Stromal cell of bone marrow (primary cell): ENCODE data around the gene ZEB2.
A peak's percentile ranks its signal among the peaks of the same experiment; 100 is the strongest.
"Not testable (repeated sequence)": the region's sequence is repeated elsewhere in the genome, so short reads cannot be mapped to it uniquely, and the experiment has no call there.

Experiments used
- DNase-seq: peaks from one replicate; pipeline ENCODE4 v3.0.0-alpha.2; 2012; ENCODE audit warnings: low read depth

ZEB2 gene

DNA sequence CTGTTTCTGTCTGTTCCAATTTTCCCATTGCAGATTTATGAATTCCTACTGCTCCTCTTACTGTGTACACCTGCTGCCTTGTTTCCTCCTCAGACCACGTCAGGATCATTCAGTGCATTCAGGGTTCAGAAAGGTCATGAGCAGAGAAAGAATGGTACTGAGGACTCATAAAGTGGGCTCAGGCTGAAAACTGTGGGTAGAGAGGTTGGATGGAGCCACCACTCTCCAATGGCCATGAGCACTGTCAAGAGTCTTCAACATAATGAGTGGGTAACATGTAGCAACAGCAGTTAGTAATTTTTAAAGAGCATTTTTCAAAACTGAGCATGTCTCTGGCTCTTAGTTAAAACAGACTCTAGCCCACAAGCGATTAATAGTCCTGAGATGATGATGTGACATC is 138.2 kb downstream of the ZEB2 start:
- no peak for DNase-seq

DNA sequence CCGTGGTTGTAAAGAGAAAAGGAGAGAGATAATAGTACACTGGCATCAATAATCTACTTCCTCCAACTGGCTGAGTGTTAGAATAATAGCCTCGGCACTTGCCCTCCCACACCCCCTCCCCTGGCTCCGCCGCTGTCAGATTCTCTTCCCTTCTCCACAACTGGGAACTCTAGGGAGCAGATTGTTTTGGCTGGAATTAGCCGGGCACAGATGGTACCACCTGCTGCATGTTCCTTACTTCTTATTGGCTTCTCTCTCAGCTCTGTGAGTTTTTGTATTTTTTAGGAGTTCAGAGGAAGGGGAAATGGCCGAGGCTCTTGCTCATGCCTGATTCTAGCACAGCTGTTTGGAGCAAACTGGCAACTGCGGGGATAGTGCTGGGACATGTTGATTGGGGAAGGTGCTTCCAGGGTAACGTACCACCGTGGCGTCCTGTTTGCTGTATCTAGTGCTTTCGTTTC is 140.0 kb downstream of the ZEB2 start:
- no peak for DNase-seq

DNA sequence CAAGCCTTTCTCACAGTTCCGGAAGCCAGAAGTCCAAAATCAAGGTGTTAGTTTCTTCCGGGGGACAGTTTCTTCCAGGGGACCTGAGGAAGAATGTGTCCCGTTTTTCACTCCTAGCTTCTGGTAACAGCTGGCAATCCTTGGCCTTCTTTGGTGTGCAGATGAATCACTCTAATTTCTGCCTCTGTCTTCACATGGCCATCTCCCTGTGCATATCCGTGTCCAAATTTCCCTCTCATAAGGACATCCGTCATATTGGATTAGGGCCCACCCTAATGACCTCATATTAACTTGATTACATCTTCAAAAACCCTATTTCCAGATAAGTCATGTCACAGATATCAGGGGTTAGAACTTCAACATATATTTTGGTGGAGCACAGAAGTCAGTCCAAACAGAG is 141.4 kb downstream of the ZEB2 start:
- DNase-seq = no peak

DNA sequence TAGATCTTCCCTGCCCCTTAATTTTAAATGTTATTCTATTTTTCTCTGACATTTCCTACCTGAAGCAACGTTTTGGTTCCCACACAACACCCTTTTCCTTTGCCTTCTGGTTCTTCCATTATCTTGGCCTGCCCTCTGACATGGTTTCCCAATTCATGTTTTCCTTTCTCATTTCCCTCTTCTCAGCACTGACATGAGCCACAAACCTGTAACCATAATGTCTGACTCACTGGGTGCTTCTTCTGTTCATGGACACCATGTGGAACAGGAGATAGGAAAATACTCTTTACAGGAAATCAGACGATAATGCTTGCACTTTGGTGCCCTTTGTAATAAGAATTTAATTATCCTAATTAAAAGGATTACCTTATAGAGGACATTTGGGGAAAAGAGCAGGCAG is 142.0 kb downstream of the ZEB2 start:
- DNase-seq = no peak

DNA sequence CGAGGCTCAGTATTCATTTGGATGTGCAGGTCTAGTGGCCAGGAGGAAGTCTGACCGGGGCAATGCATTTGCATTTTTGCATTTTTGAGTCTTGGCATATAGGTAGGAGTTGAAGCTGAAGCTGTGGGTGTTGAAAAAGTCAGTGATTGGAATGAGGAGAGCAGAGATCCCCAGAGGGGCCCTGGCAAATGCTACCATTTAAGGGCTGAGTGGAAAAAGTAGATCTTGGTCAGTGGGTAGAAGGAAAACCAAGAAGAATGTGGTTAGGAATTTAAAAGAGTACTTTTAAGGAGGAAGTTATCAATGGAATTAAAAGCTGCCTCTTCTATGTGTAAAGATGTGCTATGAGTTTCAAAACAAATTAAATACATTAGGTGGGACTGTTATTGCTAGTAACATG is 143.0 kb downstream of the ZEB2 start:
- DNase-seq = no peak

DNA sequence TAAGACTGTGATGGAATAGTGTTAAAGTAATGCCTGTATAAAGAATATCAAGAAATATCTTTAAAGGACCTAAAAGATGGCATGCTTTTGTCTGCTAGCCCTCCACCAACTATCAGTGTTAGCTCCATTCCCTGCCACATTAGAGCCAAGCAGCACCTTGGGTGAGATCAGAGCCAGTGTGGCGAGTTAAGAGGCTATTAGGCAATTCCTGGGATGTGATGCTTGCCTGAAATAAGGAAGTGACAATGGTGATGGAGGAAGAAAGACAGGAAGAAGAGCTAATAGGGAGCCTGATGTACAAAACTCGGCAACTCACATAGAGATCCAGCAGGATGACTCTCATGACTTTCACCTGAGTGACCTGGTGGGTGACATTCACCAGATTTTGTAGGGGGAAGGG is 143.5 kb downstream of the ZEB2 start:
- DNase-seq = no peak

DNA sequence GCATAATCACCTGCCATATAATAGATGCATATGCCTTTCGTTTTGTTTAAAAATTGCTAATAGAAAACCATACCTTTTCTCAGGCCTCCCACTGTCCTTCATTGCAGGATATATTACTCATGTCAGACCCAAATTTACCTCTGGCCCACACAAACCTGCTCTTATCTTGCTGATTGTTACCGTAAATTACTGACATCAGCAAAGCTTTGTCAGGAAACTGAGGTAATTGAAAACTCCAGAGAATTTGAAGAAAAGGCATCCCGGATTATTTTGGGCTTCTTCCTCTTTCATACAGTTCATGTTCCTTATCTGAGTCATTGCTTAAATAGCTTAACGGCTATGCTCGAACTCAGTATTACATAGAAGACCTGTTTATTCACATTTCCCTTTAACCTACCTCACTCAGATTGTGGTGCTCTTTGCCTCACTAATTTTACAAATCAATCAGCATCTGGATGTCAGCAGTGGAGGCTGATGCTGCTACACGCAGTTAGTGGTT is 145.7 kb downstream of the ZEB2 start:
- DNase-seq = no peak

DNA sequence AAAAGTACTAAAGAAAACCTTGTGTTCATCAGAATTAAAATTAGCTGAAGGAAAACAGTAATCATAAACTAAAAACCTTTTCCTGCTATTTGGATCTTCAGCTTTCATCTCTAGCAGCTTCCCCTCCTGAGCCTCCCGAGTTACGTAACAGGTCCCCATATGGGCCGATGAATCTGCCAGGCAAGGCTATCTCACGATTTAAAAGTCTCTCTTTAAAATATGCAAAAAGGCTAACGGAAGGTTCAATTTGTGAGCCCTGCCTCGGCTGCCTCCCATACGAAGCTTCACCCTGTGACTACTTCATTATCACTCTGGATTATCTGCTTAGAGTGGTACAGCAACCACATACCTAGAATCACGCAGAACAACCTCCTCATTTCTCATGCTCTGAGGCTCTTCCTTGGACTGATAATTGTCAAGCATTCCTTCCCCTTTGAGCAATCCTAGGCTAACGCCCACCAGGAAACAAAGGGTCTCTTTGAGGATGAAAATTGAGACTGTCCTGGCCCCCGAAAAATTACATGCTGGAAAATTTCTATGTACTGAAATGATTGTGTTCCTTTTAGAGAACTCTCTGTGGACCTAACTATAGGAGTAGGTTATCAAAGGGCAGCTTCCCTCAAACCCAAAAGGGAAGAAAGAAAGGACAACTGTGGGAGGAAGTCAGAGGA is 147.4 kb downstream of the ZEB2 start:
- no peak for DNase-seq

DNA sequence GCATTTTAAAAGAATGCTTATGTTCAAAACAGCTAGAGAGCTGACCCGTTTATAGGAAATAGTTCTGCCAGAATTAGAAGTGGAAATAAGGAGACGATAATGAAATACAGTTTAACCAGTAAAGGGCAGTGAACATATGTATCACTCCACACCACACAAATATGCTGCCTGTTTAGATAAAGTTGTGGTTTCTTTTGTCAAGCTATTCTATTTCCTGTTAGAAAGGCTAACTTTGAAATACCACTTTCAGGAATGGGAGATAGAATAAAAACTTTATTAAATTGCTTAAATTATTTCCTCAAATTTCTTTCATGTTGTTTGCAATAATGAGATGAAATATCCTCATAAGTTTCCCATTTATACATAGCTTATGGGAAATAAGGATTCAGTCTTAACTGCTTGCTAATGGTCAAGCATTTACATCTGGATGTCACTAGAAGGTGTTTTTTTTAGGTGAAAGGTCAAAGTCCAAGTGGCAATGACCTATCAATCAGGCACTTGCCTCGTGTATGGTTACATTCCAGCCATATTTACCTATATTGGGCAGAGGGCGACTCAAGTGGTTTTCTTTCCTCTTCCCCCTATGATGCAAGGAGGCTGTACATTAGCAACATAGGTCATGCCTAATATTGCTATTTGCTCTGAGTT is 148.9 kb downstream of the ZEB2 start:
- no peak for DNase-seq

DNA sequence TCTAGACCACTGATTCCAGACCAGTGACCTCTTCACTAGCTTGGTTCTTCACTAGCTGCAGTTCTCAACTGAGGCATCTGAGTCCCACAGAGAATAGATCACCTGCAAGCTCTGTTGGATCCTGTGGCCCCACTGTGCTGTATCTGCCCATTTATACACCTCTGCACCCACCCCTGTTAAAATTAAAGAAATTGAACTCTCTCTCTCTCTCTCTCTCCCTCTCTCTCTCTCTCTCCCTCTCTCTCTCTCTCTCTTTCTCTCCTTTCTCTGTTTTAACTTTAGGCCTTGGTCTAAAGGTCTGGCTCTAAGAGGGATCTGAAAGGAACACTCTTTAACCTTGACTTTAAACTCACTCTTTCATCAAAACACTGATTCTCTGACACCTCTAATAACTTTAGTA is 150.5 kb downstream of the ZEB2 start:
- no peak for DNase-seq

DNA sequence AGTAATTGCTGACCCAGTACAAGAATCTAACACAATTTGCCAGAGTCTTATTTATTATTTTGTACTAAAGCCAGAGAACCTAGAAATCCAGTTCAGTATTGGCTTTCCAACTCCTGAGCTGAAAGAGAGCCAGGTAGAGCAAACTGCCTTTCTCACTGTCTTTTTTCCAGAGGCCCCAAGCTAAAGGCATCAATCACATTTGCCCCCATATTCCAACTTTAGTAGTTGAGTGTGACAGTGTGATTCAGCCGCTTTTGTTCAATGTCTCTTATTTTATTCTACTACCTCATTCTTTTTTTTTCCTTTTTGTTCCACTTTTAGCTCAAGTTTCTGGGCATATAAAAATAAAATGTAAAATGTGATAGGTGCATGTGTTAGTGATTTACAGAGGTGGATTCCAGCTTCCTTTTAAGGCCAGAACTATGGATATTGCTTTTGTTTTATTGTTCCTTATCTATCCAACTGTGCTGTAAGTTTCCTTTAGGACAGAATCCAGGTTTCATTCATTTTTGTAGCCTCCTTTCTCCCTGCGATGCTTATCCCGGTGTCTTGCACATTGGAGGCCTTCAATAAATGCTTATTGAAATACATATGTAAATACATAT is 153.0 kb downstream of the ZEB2 start:
- DNase-seq = no peak

DNA sequence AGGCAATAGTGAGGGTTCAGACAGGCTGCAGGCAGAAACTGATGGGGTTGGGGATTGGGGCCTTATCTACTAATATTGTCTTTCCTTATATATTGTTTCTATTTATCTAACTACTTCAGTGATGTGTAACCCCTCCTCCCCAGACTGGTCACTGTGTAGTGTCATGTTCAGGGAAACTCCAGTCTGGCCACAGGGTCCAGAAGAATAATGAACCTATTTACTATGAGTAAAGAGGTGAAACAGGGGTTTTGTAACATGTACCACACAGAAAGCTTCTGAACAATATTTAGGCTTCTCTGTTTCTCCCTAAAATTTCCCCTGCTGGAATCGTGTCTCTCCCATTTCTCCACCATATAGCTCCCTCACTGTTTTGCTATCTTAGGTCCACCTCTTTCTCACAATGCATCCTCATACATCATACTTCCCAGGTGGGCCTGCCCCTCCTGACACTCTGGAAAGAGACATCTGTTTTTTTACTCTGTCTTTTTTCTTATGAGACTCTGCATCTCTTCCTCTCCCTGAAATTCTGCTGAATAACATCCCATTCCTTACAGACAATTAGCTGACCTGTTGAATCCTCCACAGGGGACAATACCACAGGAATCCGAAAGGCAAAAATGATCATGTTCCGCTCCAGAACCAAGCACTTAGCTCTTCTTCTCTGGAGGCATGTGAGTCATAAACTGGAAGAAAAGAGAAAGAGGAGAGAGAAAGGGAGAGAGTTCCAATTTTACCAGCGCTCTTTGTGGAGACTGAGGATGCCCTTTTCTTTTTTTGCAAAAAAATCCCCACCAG is 154.8 kb downstream of the ZEB2 start:
- DNase-seq = peak; percentile 35

DNA sequence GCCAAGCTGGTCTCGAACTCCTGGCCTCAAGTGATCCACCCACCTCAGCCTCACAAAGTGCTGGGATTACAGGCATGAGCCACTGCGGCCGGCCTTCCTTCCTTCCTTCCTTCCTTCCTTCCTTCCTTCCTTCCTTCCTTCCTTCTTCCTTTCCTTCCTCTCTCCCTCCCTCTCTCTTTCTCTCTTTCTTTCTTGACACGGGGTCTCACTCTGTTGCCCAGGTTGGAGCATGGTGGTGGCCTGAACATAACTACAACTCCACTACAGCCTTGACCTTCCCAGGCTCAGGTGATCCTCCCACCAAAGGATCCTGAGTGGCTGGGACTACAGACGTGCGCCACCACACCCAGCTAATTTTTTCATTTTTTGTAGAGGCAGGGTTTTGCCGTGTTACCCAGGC is 155.7 kb downstream of the ZEB2 start:
- not testable (repeated sequence) for DNase-seq

DNA sequence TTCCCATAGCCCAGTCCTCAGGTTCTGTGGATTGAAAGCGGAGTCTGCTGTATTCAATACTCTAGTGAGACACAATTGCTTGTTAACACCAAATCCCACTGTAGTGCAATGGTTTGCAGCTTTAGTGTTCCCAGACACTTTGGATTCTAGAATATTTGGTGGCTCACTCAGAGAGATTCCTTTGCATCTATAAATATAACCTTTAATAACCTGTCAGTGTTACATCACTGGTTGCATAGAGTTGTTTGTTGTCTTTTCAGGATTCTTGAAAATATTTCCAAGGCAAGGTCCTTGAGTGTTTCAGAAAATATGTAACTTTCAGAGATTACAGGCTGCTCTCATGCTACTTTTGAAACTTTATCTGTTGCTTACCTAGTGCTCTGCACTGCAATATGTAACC is 157.5 kb downstream of the ZEB2 start:
- no peak for DNase-seq

DNA sequence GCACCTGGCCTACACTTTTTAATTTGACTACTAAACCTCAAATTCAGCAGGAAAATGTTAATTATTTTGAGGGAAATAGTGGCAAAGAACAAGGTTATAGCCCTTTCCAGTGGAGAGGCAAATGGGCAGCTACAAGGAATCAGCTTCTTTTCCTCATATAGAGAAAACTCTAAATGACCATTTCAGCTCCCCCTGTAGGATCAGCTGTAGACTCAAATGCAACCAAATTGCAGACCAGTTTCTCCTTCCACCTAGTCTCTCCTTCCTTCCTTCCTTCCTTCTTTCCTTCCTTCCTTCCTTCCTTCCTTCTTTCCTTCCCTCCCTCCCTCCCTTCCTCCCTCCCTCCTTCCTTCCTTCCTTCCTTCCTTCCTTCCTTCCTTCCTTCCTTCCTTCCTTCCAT is 158.2 kb downstream of the ZEB2 start:
- DNase-seq = no peak

DNA sequence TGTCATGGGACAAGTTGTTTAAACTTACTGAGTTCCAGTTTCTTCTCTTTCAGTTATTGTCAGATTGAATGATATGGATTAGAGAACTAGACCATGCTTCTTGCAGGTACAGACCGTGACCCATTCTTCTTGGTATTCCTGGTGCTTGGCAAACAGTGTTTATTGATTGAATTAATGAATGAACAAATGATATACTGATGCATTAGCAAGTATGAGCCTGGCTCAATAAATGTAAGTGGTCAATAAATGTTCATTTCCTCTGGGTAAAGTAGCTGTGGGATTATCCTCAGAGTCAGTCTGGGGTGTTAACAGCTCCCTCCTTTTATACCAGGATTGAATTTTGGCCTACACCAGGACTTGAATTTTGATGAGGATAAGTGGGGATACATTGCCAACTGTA is 160.2 kb downstream of the ZEB2 start:
- no peak for DNase-seq

DNA sequence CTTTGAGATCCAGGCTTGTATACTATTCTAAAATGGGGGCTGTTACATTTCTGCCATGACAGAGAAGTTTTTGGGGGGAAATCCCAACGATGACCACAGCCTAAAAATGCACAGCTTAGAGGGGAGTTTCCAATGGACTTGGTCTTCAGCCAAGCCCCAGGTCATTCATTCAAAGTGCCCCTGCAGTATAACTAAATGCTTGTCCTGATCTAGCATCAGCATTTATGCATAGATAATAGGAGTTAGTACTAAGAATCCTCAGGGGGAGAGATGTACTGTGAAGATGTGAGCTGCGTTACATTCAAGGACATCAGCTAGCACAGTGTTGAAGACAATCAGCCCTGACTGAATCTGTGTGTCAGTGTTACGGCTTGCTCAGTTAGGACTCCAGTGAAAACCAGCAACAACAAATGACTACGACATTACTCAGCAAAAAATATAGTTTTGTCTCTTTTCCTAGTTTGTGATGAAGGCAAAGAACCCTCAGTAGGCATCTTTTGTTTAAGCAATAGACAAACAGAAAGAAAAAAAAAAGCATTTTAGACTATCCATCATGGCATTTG is 160.9 kb downstream of the ZEB2 start:
- DNase-seq = peak; percentile 39

DNA sequence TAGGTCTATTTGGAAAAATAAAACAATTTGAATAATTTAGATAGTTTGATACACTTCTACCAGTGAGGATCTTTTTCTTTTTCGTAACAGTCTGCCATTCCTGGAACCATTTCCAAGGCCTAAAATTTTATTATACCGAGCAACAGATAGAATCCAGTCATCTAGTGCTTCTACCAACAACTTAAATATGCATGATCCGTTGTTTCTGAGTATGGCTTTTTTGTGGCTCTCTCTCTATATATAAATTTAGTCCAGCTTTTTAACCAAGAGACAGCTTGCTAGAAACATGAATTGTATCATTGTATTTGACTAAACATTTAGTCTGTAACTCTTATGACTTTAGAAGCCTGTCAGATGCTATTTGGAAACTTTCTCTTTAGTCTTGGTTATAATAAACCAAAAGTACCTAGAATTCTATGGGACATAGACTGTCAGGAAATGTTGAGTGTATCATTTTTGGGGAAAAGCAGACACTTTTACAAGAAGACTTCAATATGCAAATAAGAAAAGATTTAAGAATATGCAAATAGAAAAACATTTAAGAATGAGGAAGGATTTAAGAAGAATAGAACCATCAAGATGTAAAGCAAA is 161.4 kb downstream of the ZEB2 start:
- DNase-seq = no peak

DNA sequence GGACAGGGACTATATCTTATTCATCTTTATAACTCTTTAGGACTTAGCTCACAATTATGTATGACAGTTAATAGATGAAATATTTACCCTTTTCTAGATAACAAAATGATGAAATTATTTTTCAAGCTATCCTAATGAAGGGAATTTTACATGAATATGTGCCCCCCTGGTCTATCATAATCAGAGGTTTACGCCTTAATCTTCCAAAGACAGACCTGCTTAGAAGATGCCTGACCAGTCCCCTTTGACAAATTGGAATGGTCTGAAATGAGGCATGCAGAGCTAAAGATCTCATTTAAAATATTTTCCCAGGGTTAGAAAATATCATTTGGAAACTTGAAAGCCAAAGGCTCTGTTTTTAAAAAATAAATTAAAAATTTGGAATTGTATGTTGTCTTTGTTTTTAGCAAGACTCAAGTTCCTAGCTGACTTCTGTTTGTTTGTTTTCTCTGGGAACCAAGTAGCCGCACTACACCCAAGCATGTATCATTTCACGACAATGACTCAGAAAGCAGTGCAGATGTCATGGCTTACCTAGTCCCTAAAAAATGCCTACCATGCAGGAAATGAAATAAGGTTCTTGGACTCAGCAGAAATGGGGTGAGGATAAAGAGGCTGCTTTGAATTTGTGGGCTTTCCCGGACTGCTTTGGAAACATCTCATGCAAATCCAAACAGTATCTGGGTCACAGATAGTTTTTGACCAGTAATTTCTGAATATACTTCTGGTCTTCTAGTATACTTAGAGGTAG is 162.1 kb downstream of the ZEB2 start:
- DNase-seq = peak; percentile 87

DNA sequence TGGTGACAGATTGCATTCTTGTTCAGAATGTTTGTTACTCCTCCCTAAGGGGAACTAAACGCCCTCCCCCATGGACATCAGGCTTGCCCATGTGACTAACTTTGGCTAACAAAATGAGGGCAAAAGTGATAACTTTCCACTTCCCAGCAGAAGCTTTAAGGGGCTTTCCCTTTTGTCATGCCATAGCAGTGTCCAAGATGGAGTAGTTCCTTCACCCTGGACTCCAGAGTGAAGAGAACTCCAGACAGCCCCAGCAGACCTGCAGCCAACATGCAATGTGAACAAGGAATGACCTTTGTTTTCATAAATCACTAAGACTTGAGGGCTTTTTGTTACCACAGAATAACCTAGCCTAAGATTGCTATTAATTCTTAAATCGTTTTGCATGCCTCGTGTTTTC is 163.5 kb downstream of the ZEB2 start:
- DNase-seq = no peak

DNA sequence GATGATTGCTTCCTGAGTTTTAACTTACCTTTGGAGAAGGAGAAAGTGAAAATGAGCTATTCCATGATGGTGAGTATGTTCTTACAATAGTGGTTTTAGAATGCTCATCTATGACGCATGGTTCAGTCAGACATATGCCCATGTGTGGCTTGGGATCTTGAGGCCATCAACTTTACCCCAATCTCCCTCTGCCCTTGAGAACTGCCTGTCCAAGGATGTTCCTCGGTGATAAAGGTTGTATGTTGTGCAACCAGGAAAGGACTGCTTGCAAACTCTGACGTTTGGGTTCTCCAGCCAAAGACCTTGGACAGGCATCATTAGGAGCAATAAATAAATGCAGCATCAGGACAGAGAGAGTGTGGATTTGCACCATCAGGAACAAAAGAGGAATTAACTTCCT is 165.0 kb downstream of the ZEB2 start:
- DNase-seq = no peak
